Loucy (cell line): Measurements from ENCODE around the gene NXF3.

Experiments
- H2AFZ ChIP-seq: fragments of 200-600 bp; sonication (generic); 2 replicates; pipeline ENCODE4 v1.6.0; 2016; ENCODE audit warnings: antibody characterized with exemption, mild to moderate bottlenecking, low read length, moderate library complexity
- H3F3A ChIP-seq: fragments of 200-600 bp; 2 replicates; pipeline ENCODE4 v1.6.0; 2016; ENCODE audit warnings: antibody characterized with exemption, low read depth, mild to moderate bottlenecking
- H3K27me3 ChIP-seq: fragments of 200-600 bp; sonication (generic); 2 replicates; pipeline ENCODE4 v1.6.1; 2014; ENCODE audit warnings: low read length, mild to moderate bottlenecking; ENCODE audit not compliant: insufficient read depth, poor library complexity, severe bottlenecking
- H3K36me3 ChIP-seq: fragments of 200-600 bp; sonication (generic); 2 replicates; pipeline ENCODE4 v1.6.1; 2016; ENCODE audit warnings: low read length; ENCODE audit not compliant: insufficient read depth
- H3K4me1 ChIP-seq: fragments of 200-600 bp; sonication (generic); 2 replicates; pipeline ENCODE4 v1.5.1; 2014; ENCODE audit warnings: low read length, mild to moderate bottlenecking; ENCODE audit not compliant: insufficient read depth, poor library complexity, severe bottlenecking
- H3K4me2 ChIP-seq: fragments of 200-600 bp; sonication (generic); 2 replicates; pipeline ENCODE4 v1.6.0; 2014; ENCODE audit warnings: antibody characterized with exemption, low read length, low read depth, mild to moderate bottlenecking; ENCODE audit not compliant: poor library complexity, severe bottlenecking
- H3K4me3 ChIP-seq: fragments of 200-600 bp; sonication (generic); 2 replicates; pipeline ENCODE4 v1.5.1; 2014; ENCODE audit warnings: low read length, mild to moderate bottlenecking, mixed read lengths; ENCODE audit not compliant: poor library complexity, severe bottlenecking
- H3K79me2 ChIP-seq: fragments of 200-600 bp; sonication (generic); 2 replicates; pipeline ENCODE4 v1.6.1; 2014; ENCODE audit warnings: low read length; ENCODE audit not compliant: insufficient read depth
- H3K9ac ChIP-seq: fragments of 200-600 bp; sonication (generic); 2 replicates; pipeline ENCODE4 v1.6.0; 2014; ENCODE audit warnings: mild to moderate bottlenecking, low read depth, low read length, moderate library complexity; ENCODE audit not compliant: poor library complexity, severe bottlenecking
- H3K9me2 ChIP-seq: fragments of 200-600 bp; sonication (generic); replicated peaks from 2 replicates; pipeline ENCODE4 v1.6.1; 2016; ENCODE audit warnings: low read depth, low read length, mixed read lengths
- H3K9me3 ChIP-seq: fragments of 200-600 bp; sonication (generic); 2 replicates; pipeline ENCODE4 v1.6.1; 2014; ENCODE audit warnings: mild to moderate bottlenecking, antibody characterized with exemption, low read length, low read depth; ENCODE audit not compliant: insufficient read depth
- H4K20me1 ChIP-seq: fragments of 200-600 bp; sonication (generic); 2 replicates; pipeline ENCODE4 v1.6.0; 2014; ENCODE audit warnings: antibody characterized with exemption, low read length, mild to moderate bottlenecking; ENCODE audit not compliant: insufficient read depth, poor library complexity, severe bottlenecking
- CTCF ChIP-seq: fragments of 200-600 bp; sonication (generic); conservative IDR thresholded peaks from 2 replicates; pipeline ENCODE4 v1.5.1; 2014; ENCODE audit warnings: mild to moderate bottlenecking, antibody characterized with exemption, low read length
- EZH2phosphoT487 ChIP-seq: fragments of 200-600 bp; IDR thresholded peaks from 2 replicates; pipeline ENCODE4 v1.6.1; 2018; ENCODE audit warnings: antibody characterized with exemption, mild to moderate bottlenecking, moderate library complexity, borderline replicate concordance

Gene NXF3

GRCh38 chrX:103098488-103098887 is 5.5 kb upstream of the NXF3 start:
- H3K36me3 ChIP-seq, result no peaks in the 10 kb centered on the region
- H3F3A ChIP-seq, result no peaks in the 10 kb centered on the region
- H4K20me1 ChIP-seq, result no peaks in the 10 kb centered on the region
- no peaks in the 10 kb centered on the region for H3K27me3 ChIP-seq
- H2AFZ ChIP-seq, result no peak overlapping the region
- no peak overlapping the region for H3K4me3 ChIP-seq
- H3K9ac ChIP-seq, result no peak overlapping the region
- TF ChIP-seq EZH2phosphoT487, result no peak
- TF ChIP-seq CTCF, result no peak
- peaks cover 7% of the 10 kb centered on the region for H3K4me1 ChIP-seq
- no peak overlapping the region for H3K4me2 ChIP-seq
- no peaks in the 10 kb centered on the region for H3K9me3 ChIP-seq
- no peaks in the 10 kb centered on the region for H3K79me2 ChIP-seq
- H3K9me2 ChIP-seq, result no peaks in the 10 kb centered on the region

DNA sequence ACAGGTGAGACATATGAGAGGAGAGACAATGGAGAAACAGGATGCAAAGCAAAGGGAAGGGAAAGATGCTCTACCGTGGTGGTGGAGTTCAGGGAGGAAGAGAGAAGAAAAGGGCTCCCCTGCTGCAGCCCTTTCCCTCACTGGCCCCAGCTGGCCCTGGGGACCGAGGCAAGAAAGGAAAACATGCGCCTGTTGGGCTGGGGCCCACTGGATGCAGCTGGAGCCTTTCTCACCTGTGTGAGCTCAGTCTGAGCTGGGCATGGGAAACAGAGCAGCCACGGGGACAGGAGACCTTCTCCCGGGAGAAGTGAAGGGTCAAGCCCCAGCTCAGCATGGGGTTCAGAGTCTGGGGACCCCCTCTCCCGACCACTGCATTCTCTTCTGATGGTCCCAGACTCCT is 11.9 kb downstream of the NXF3 start:
- H3K27me3 ChIP-seq, result no peaks in the 10 kb centered on the region
- H3K4me3 ChIP-seq, result no peak overlapping the region
- H3K4me2 ChIP-seq, result no peak overlapping the region
- no peaks in the 10 kb centered on the region for H3K36me3 ChIP-seq
- no peaks in the 10 kb centered on the region for H3K79me2 ChIP-seq
- no peaks in the 10 kb centered on the region for H4K20me1 ChIP-seq
- no peak overlapping the region for H3K9ac ChIP-seq
- no peaks in the 10 kb centered on the region for H3K9me2 ChIP-seq
- no peak overlapping the region for H2AFZ ChIP-seq
- H3F3A ChIP-seq, result no peaks in the 10 kb centered on the region
- H3K9me3 ChIP-seq, result no peaks in the 10 kb centered on the region
- no peak for TF ChIP-seq CTCF
- no peak for TF ChIP-seq EZH2phosphoT487
- no peaks in the 10 kb centered on the region for H3K4me1 ChIP-seq

DNA sequence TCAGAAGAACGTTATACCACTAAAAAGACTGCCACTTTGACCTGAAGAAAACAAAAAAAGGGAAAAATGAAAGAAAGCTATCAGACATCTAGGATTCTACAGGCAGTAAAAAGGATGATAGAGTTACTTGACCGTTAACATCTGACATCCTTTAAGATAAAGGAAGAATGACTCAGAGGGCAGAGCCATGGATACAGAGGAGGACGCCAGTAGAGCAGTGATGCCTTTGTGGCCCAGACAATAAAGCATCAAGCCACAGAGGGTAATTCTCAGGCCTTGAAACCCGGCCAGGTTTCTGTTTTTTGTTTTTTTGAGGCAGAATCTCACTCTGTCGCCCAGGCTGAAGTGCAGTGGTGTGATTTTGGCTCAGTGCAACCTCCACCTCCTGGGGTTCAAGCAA is 19.5 kb downstream of the NXF3 start:
- no peak overlapping the region for H2AFZ ChIP-seq
- no peaks in the 10 kb centered on the region for H3F3A ChIP-seq
- no peak overlapping the region for H3K4me2 ChIP-seq
- H4K20me1 ChIP-seq, result no peaks in the 10 kb centered on the region
- no peak for TF ChIP-seq CTCF
- no peak for TF ChIP-seq EZH2phosphoT487
- no peak overlapping the region for H3K9ac ChIP-seq
- H3K79me2 ChIP-seq, result no peaks in the 10 kb centered on the region
- no peaks in the 10 kb centered on the region for H3K4me1 ChIP-seq
- H3K27me3 ChIP-seq, result no peaks in the 10 kb centered on the region
- H3K9me3 ChIP-seq, result no peaks in the 10 kb centered on the region
- no peaks in the 10 kb centered on the region for H3K36me3 ChIP-seq
- H3K4me3 ChIP-seq, result no peak overlapping the region
- H3K9me2 ChIP-seq, result no peaks in the 10 kb centered on the region
